IPS-11a (cell line): ENCODE measurements around the gene C2.

Experiments used
- H3K4me3 ChIP-seq: one replicate; pipeline ENCODE4 v1.5.1; 2013; ENCODE audit warnings: low read depth, low read length, control low read depth

Gene C2

GRCh38 chr6:31927242-31927862, at the start of gene C2:
Gene C2 (plus strand): TSS chr6:31927717. CDS start chr6:31927753, 36 bp downstream.
- no peak within 1 kb of the TSS for H3K4me3 ChIP-seq

- no peak overlapping the region for H3K4me3 ChIP-seq
Measured at GRCh38 chr6:31878222-31878621, 49.3 kb upstream of the C2 start.

- H3K4me3 ChIP-seq, result no peak within 1 kb of the TSS
Measured at GRCh38 chr6:31878726-31879125, 48.8 kb upstream of the C2 start, which contains the start of gene SLC44A4. Gene SLC44A4 (minus strand): TSS chr6:31878997. CDS start chr6:31878980, 17 bp downstream.

- H3K4me3 ChIP-seq, result no peak overlapping the region
Measured at GRCh38 chr6:31879143-31879542, 48.4 kb upstream of the C2 start.

GRCh38 chr6:31879901-31880300, 47.6 kb upstream of the C2 start:
- no peak overlapping the region for H3K4me3 ChIP-seq

- no peak overlapping the region for H3K4me3 ChIP-seq
Measured at GRCh38 chr6:31880616-31881015, 46.9 kb upstream of the C2 start.

GRCh38 chr6:31881136-31881859, 46.2 kb upstream of the C2 start:
- H3K4me3 ChIP-seq, result no peak overlapping the region

GRCh38 chr6:31882344-31882743, 45.2 kb upstream of the C2 start:
- no peak overlapping the region for H3K4me3 ChIP-seq

GRCh38 chr6:31883676-31884075, 43.8 kb upstream of the C2 start:
- no peak overlapping the region for H3K4me3 ChIP-seq

GRCh38 chr6:31884528-31885035, 42.9 kb upstream of the C2 start:
- H3K4me3 ChIP-seq, result no peak overlapping the region

GRCh38 chr6:31886541-31886991, 41.0 kb upstream of the C2 start:
- H3K4me3 ChIP-seq, result no peak overlapping the region

- H3K4me3 ChIP-seq, result no peak overlapping the region
Measured at GRCh38 chr6:31887173-31888007, 40.1 kb upstream of the C2 start.

- H3K4me3 ChIP-seq, result no peak overlapping the region
Measured at GRCh38 chr6:31888276-31889258, 39.0 kb upstream of the C2 start.

- H3K4me3 ChIP-seq, result no peak overlapping the region
Measured at GRCh38 chr6:31889331-31889972, 38.1 kb upstream of the C2 start.

- H3K4me3 ChIP-seq, result no peak overlapping the region
Measured at GRCh38 chr6:31892821-31893220, 34.7 kb upstream of the C2 start.

GRCh38 chr6:31896493-31896855, 31.0 kb upstream of the C2 start:
- peak overlapping the region; percentile 41 for H3K4me3 ChIP-seq

GRCh38 chr6:31896856-31897611, 30.5 kb upstream of the C2 start:
- H3K4me3 ChIP-seq, result peak overlapping the region; percentile 89

GRCh38 chr6:31897612-31898382, 29.7 kb upstream of the C2 start, which contains the start of gene EHMT2:
Gene EHMT2 (minus strand): TSS chr6:31897698. CDS start chr6:31897677, 21 bp downstream.
- H3K4me3 ChIP-seq, result peak within 1 kb of the TSS; percentile 89
